Progenitor cell of endocrine pancreas (in vitro differentiated cells): ENCODE results near the gene SLC7A1. TPM values are rescaled to one million over a fixed set of nuclear protein-coding genes. Genes with fewer than 3 reads are reported as not detected.

Experiments used
- DNase-seq: peaks from one replicate; pipeline ENCODE4 v3.0.0; 2021; ENCODE audit warnings: low spot score; ENCODE audit not compliant: unreplicated experiment
- H3K27ac Mint-ChIP-seq: 2 replicates; pipeline ENCODE4 v1.8.0; 2021; ENCODE audit warnings: mild to moderate bottlenecking, moderate library complexity, mixed read lengths
- H3K27me3 Mint-ChIP-seq: 2 replicates; pipeline ENCODE4 v1.8.0; 2021; ENCODE audit warnings: mixed read lengths
- H3K36me3 Mint-ChIP-seq: 2 replicates; pipeline ENCODE4 v1.8.0; 2022; ENCODE audit warnings: mixed read lengths; ENCODE audit not compliant: insufficient read depth
- H3K4me1 Mint-ChIP-seq: 2 replicates; pipeline ENCODE4 v1.8.0; 2021; ENCODE audit warnings: low read depth, mixed read lengths
- H3K4me3 Mint-ChIP-seq: 2 replicates; pipeline ENCODE4 v1.8.0; 2021; ENCODE audit warnings: low read depth, mild to moderate bottlenecking, moderate library complexity, mixed read lengths
- H3K9me3 Mint-ChIP-seq: 2 replicates; pipeline ENCODE4 v1.8.0; 2021; ENCODE audit warnings: low read depth, mixed read lengths
- total RNA-seq: library from RNA; stranded (reverse); gene quantifications from 2 replicates; pipeline ENCODE4 v1.2.1, GENCODE V29; 2021
- TF ChIP-seq, protein P1 (sequence below): fragments of 200-600 bp; sonication (generic); IDR thresholded peaks from one replicate; pipeline ENCODE4 v1.5.0; 2021; ENCODE audit warnings: antibody characterized with exemption, mild to moderate bottlenecking; ENCODE audit not compliant: unreplicated experiment

Gene SLC7A1
- total RNA-seq, 1 donor from 2014 or later: 31.3 TPM

- no peaks in the 10 kb centered on the region for H3K9me3 Mint-ChIP-seq
- TF ChIP-seq, protein P1, sequence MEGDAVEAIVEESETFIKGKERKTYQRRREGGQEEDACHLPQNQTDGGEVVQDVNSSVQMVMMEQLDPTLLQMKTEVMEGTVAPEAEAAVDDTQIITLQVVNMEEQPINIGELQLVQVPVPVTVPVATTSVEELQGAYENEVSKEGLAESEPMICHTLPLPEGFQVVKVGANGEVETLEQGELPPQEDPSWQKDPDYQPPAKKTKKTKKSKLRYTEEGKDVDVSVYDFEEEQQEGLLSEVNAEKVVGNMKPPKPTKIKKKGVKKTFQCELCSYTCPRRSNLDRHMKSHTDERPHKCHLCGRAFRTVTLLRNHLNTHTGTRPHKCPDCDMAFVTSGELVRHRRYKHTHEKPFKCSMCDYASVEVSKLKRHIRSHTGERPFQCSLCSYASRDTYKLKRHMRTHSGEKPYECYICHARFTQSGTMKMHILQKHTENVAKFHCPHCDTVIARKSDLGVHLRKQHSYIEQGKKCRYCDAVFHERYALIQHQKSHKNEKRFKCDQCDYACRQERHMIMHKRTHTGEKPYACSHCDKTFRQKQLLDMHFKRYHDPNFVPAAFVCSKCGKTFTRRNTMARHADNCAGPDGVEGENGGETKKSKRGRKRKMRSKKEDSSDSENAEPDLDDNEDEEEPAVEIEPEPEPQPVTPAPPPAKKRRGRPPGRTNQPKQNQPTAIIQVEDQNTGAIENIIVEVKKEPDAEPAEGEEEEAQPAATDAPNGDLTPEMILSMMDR: no peak
- peaks cover 4% of the 10 kb centered on the region for H3K4me1 Mint-ChIP-seq
- peaks cover 10% of the 10 kb centered on the region for H3K27me3 Mint-ChIP-seq
- H3K4me3 Mint-ChIP-seq: no peak overlapping the region
- no peak for DNase-seq
- H3K27ac Mint-ChIP-seq: no peak overlapping the region
- H3K36me3 Mint-ChIP-seq: no peaks in the 10 kb centered on the region
These were observed 101.7 kb downstream of the SLC7A1 start for GRCh38 chr13:29493796-29494195.

- H3K36me3 Mint-ChIP-seq: no peaks in the 10 kb centered on the region
- H3K4me3 Mint-ChIP-seq: no peak overlapping the region
- DNase-seq: no peak
- H3K27me3 Mint-ChIP-seq: peaks cover 2% of the 10 kb centered on the region
- TF ChIP-seq, protein P1: no peak
- no peak overlapping the region for H3K27ac Mint-ChIP-seq
- H3K9me3 Mint-ChIP-seq: no peaks in the 10 kb centered on the region
- H3K4me1 Mint-ChIP-seq: no peaks in the 10 kb centered on the region
These were observed 104.2 kb downstream of the SLC7A1 start for GRCh38 chr13:29491248-29491647.

DNA sequence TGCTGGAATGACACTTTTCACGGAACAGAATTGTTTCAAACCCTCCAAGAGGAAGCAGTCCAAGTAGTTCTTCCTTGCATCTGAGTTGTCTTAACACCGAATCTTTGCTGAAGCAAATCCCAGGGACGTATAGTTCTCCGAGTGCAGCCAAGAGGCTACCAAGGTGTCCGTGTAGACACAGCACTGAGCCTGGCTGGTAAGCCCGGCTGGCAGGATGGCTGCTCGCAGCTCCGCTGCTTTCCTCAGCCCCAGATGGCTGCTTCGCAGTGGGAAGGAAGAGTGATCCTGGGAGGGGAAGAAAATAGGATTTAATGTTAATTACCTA is 105.0 kb downstream of the SLC7A1 start:
- Mint-ChIP-seq H3K4me3 (no peak overlapping the region), H3K27ac (no peak overlapping the region), H3K27me3 (no peaks in the 10 kb centered on the region), H3K9me3 (no peaks in the 10 kb centered on the region), H3K36me3 (no peaks in the 10 kb centered on the region), H3K4me1 (no peaks in the 10 kb centered on the region)
- TF ChIP-seq, protein P1: no peak
- no peak for DNase-seq

- Mint-ChIP-seq H3K4me1 (no peaks in the 10 kb centered on the region), H3K27me3 (no peaks in the 10 kb centered on the region), H3K27ac (no peak overlapping the region), H3K9me3 (no peaks in the 10 kb centered on the region), H3K36me3 (no peaks in the 10 kb centered on the region), H3K4me3 (no peak overlapping the region)
- no peak for DNase-seq
- TF ChIP-seq, protein P1: no peak
These were observed 105.6 kb downstream of the SLC7A1 start for GRCh38 chr13:29489650-29490560.

GRCh38 chr13:29487466-29488454 is 107.7 kb downstream of the SLC7A1 start:
- no peaks in the 10 kb centered on the region for H3K36me3 Mint-ChIP-seq
- DNase-seq: no peak

More at GRCh38 chr13:29487466-29488454, 107.7 kb downstream of the SLC7A1 start:
- TF ChIP-seq, protein P1: no peak
- Mint-ChIP-seq H3K9me3 (no peaks in the 10 kb centered on the region), H3K4me1 (peaks cover 5% of the 10 kb centered on the region), H3K27ac (no peak overlapping the region), H3K27me3 (no peaks in the 10 kb centered on the region), H3K4me3 (no peak overlapping the region)
